Neural crest cell (in vitro differentiated cells): ENCODE data around the gene MSMB. TPM values are rescaled to one million over a fixed set of nuclear protein-coding genes. Genes with fewer than 3 reads are reported as not detected.

ENCODE experiments used
- DNase-seq: peaks from one replicate; pipeline ENCODE4 v3.0.0; 2021; ENCODE audit warnings: low read depth, mixed read lengths, low spot score
- H3K27ac Mint-ChIP-seq: one replicate; pipeline ENCODE4 v1.8.0; 2021; ENCODE audit warnings: mild to moderate bottlenecking, mixed read lengths; ENCODE audit not compliant: unreplicated experiment
- H3K27me3 Mint-ChIP-seq: 2 replicates; pipeline ENCODE4 v1.8.0; 2021; ENCODE audit warnings: low read depth, mild to moderate bottlenecking, mixed read lengths
- H3K36me3 Mint-ChIP-seq: 2 replicates; pipeline ENCODE4 v1.8.0; 2021; ENCODE audit warnings: low read depth, mild to moderate bottlenecking, mixed read lengths
- H3K4me1 Mint-ChIP-seq: 2 replicates; pipeline ENCODE4 v1.8.0; 2021; ENCODE audit warnings: mixed read lengths
- H3K4me3 Mint-ChIP-seq: one replicate; pipeline ENCODE4 v1.8.0; 2021; ENCODE audit warnings: mild to moderate bottlenecking, mixed read lengths
- H3K9me3 Mint-ChIP-seq: 2 replicates; pipeline ENCODE4 v1.8.0; 2021; ENCODE audit warnings: mixed read lengths
- CTCF ChIP-seq: fragments of 200-600 bp; sonication (generic); conservative IDR thresholded peaks from 2 replicates; pipeline ENCODE4 v1.5.0; 2021; ENCODE audit warnings: antibody characterized with exemption, mild to moderate bottlenecking
- total RNA-seq: library from RNA; stranded (reverse); gene quantifications from 2 replicates; pipeline ENCODE4 v1.2.1, GENCODE V29; 2021

Gene MSMB
- total RNA-seq, 1 donor from 2014 or later = not detected

- no peaks in the 10 kb centered on the region for H3K9me3 Mint-ChIP-seq
- H3K27me3 Mint-ChIP-seq = no peaks in the 10 kb centered on the region
- H3K27ac Mint-ChIP-seq = no peak overlapping the region
- TF ChIP-seq CTCF = no peak
- no peak for DNase-seq
- no peak overlapping the region for H3K4me3 Mint-ChIP-seq
- H3K4me1 Mint-ChIP-seq = peaks cover 30% of the 10 kb centered on the region
- no peaks in the 10 kb centered on the region for H3K36me3 Mint-ChIP-seq
Observed at GRCh38 chr10:46020344-46020657, 25.8 kb downstream of the MSMB start.

GRCh38 chr10:46019569-46020343, 26.3 kb downstream of the MSMB start:
- Mint-ChIP-seq H3K4me1 (peaks cover 29% of the 10 kb centered on the region), H3K9me3 (no peaks in the 10 kb centered on the region), H3K36me3 (peaks cover 1% of the 10 kb centered on the region), H3K4me3 (no peak overlapping the region), H3K27ac (no peak overlapping the region), H3K27me3 (no peaks in the 10 kb centered on the region)
- TF ChIP-seq CTCF = no peak
- DNase-seq = no peak

GRCh38 chr10:46019177-46019528, 26.9 kb downstream of the MSMB start:
- no peak overlapping the region for H3K4me3 Mint-ChIP-seq
- H3K4me1 Mint-ChIP-seq = peaks cover 23% of the 10 kb centered on the region
- no peak for TF ChIP-seq CTCF
- peaks cover 7% of the 10 kb centered on the region for H3K36me3 Mint-ChIP-seq
- H3K9me3 Mint-ChIP-seq = no peaks in the 10 kb centered on the region
- H3K27ac Mint-ChIP-seq = no peak overlapping the region
- no peaks in the 10 kb centered on the region for H3K27me3 Mint-ChIP-seq
- DNase-seq = no peak

DNA sequence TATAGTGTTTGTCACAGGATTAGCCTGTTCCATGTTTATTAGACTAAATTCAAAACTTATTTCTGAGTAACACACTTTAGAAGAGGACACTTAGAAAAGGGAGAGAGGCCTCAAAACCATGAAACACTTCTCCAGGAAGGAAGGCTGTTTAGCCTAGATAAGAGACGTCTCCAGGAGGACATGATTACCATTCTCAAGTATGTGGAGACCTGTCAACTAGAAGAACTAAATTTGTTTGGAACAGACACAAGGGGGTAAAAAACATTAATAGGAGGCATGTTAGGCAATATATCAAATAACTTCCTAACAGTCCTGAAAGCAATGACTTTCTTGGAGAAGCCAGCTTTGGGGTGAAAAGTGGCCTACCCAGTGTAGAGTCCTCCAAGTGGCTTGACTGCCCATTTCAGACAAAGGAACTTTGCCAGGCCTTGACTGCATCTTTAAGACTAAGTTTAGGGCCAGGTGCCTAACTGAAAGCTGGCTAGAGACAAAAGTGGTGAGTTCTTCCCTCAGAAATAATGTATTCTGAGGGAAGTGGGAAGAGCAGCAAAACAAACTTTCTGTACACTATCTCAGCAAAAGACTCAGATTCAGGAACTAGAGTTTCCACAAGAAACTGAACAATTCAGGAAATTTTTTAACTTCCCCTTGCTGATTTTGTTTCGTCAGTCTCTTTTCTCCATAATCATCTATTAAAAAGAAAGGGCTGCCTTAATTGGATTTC, 27.5 kb downstream of the MSMB start:
- no peak overlapping the region for H3K27ac Mint-ChIP-seq
- H3K4me3 Mint-ChIP-seq = no peak overlapping the region
- H3K27me3 Mint-ChIP-seq = no peaks in the 10 kb centered on the region
- H3K9me3 Mint-ChIP-seq = no peaks in the 10 kb centered on the region
- TF ChIP-seq CTCF = no peak
- peaks cover 17% of the 10 kb centered on the region for H3K4me1 Mint-ChIP-seq
- no peak for DNase-seq
- H3K36me3 Mint-ChIP-seq = peaks cover 8% of the 10 kb centered on the region

GRCh38 chr10:46017733-46018132, 28.3 kb downstream of the MSMB start:
- DNase-seq = no peak
- no peak for TF ChIP-seq CTCF
- peaks cover 11% of the 10 kb centered on the region for H3K36me3 Mint-ChIP-seq
- H3K4me3 Mint-ChIP-seq = no peak overlapping the region
- H3K27me3 Mint-ChIP-seq = no peaks in the 10 kb centered on the region
- no peak overlapping the region for H3K27ac Mint-ChIP-seq
- no peaks in the 10 kb centered on the region for H3K9me3 Mint-ChIP-seq
- H3K4me1 Mint-ChIP-seq = peaks cover 9% of the 10 kb centered on the region
